GM12878 (cell line): ENCODE results near the gene ALAS1. TPM values are rescaled to one million over a fixed set of nuclear protein-coding genes. Genes with fewer than 3 reads are reported as not detected.

Experiments
- ATAC-seq: fragments of 200-7000 bp; cut with Tn5 transposase; 3 replicates; pipeline ENCODE4 v1.9.1; 2020; ENCODE audit warnings: mild to moderate bottlenecking, moderate library complexity
- BruUV-seq: library from RNA; stranded (reverse); fragments of 400-500 nt; replicated peaks from 2 replicates; lab custom pipeline; 2021; lab: Mats Ljungman, UMichigan
- CTCF ChIA-PET: fragments of 300-600 bp; sonication (Branson Sonifier 250); formaldehyde crosslinking; extraction: SDS; loops from one replicate; lab custom pipeline; 2021; ENCODE audit warnings: inconsistent platforms; lab: Yijun Ruan, JAX
- POLR2A ChIA-PET: fragments of 350-600 bp; formaldehyde crosslinking; extraction: SDS; loops from one replicate; lab custom pipeline; 2021; ENCODE audit warnings: inconsistent platforms; lab: Charles Lee
- RAD21 ChIA-PET: fragments of 300-600 bp; sonication (Branson Sonifier 250); formaldehyde crosslinking; loops from one replicate; lab custom pipeline; 2023; ENCODE audit warnings: antibody characterized with exemption; ENCODE audit not compliant: unreplicated experiment; lab: Charles Lee
- SMC1A ChIA-PET: fragments of 300-600 bp; sonication (Branson Sonifier 250); formaldehyde crosslinking; loops from one replicate; lab custom pipeline; 2023; ENCODE audit not compliant: unreplicated experiment, uncharacterized antibody; lab: Charles Lee
- DNase-seq: peaks from one replicate; pipeline ENCODE4 v3.0.0-alpha.2; 2011; ENCODE audit warnings: low read depth, low spot score
- FAIRE-seq: peaks from 3 replicates; lab custom pipeline; 2011; peaks lifted over from hg19 to GRCh38; lab: Jason Lieb, UNC
- H2AFZ ChIP-seq: 2 replicates; pipeline ENCODE4 v1.6.0; 2011; ENCODE audit warnings: low read depth, low read length, control low read depth; ENCODE audit not compliant: control insufficient read depth
- H3K27ac ChIP-seq: 2 replicates; pipeline ENCODE4 v1.5.1; 2011; ENCODE audit warnings: control low read depth; ENCODE audit not compliant: control insufficient read depth, insufficient read depth
- H3K27me3 ChIP-seq, 2 experiments: replicated peaks in 1 of 2; 2 replicates each; pipeline versions ENCODE4 v1.6.0 to v1.6.1; 2011; ENCODE audit warnings: low read length in 1 of 2; ENCODE audit not compliant: control insufficient read depth in 2 of 2, insufficient read depth in 2 of 2
- H3K36me3 ChIP-seq, 2 experiments: 2 replicates each; pipeline ENCODE4 v1.5.1; 2011; ENCODE audit warnings: low read length in 1 of 2; ENCODE audit not compliant: control insufficient read depth in 2 of 2, insufficient read depth in 2 of 2
- H3K4me1 ChIP-seq: 2 replicates; pipeline ENCODE4 v1.6.1; 2011; ENCODE audit warnings: mild to moderate bottlenecking, low read length, moderate library complexity, mixed read lengths; ENCODE audit not compliant: control insufficient read depth, insufficient read depth
- H3K4me2 ChIP-seq: 2 replicates; pipeline ENCODE4 v1.6.0; 2011; ENCODE audit warnings: control low read depth; ENCODE audit not compliant: control insufficient read depth, insufficient read depth
- H3K4me3 ChIP-seq: fragments of 200-600 bp; sonication (generic); 2 replicates; pipeline ENCODE4 v1.5.1; 2016
- H3K79me2 ChIP-seq: 2 replicates; pipeline ENCODE4 v1.6.0; 2011; ENCODE audit warnings: low read length; ENCODE audit not compliant: control insufficient read depth, insufficient read depth
- H3K9ac ChIP-seq: 2 replicates; pipeline ENCODE4 v1.8.0; 2011; ENCODE audit warnings: low read length, control low read depth, mixed read lengths; ENCODE audit not compliant: control insufficient read depth, insufficient read depth
- H3K9me3 ChIP-seq: replicated peaks from 3 replicates; pipeline ENCODE4 v1.5.1; 2011; ENCODE audit warnings: mild to moderate bottlenecking, low read length; ENCODE audit not compliant: control insufficient read depth, insufficient read depth
- H4K20me1 ChIP-seq: 2 replicates; pipeline ENCODE4 v1.6.0; 2011; ENCODE audit not compliant: control insufficient read depth, insufficient read depth
- ASH2L ChIP-seq: fragments of 300-600, 200-600 bp; sonication (generic); IDR thresholded peaks from 2 replicates; pipeline ENCODE4 v1.6.1; 2017; ENCODE audit warnings: low read depth, mild to moderate bottlenecking, borderline replicate concordance
- BMI1 ChIP-seq: fragments of 450-650 bp; IDR thresholded peaks from 2 replicates; pipeline ENCODE4 v1.6.1; 2016; ENCODE audit warnings: mild to moderate bottlenecking, moderate library complexity, borderline replicate concordance
- CEBPZ ChIP-seq: fragments of 150-350 bp; IDR thresholded peaks from 2 replicates; pipeline ENCODE4 v1.6.1; 2016; ENCODE audit warnings: low read depth, low read length
- EED ChIP-seq: sonication (generic); IDR thresholded peaks from 2 replicates; pipeline ENCODE4 v1.6.1; 2016; ENCODE audit warnings: antibody characterized with exemption, low read depth
- FOXM1 ChIP-seq: IDR thresholded peaks from 2 replicates; pipeline ENCODE4 v1.6.1; 2012; ENCODE audit warnings: low read depth, mild to moderate bottlenecking, inconsistent platforms, low read length, moderate library complexity
- IKZF1 ChIP-seq: fragments of 450-650 bp; conservative IDR thresholded peaks from 2 replicates; pipeline ENCODE4 v1.6.1; 2017; ENCODE audit warnings: antibody characterized with exemption, mild to moderate bottlenecking
- IRF4 ChIP-seq: IDR thresholded peaks from 2 replicates; pipeline ENCODE4 v1.6.1; 2011; ENCODE audit warnings: low read depth, low read length
- JUND ChIP-seq: IDR thresholded peaks from 2 replicates; pipeline ENCODE4 v1.6.1; 2012; ENCODE audit warnings: low read depth, mild to moderate bottlenecking, low read length, improper control_type of control experiment, moderate library complexity
- NR2C1 ChIP-seq: fragments of 450-650 bp; IDR thresholded peaks from 2 replicates; pipeline ENCODE4 v1.6.1; 2017; ENCODE audit warnings: antibody characterized with exemption, mild to moderate bottlenecking, moderate library complexity
- NR2F1 ChIP-seq: fragments of 450-650 bp; conservative IDR thresholded peaks from 2 replicates; pipeline ENCODE4 v1.6.1; 2017; ENCODE audit warnings: mild to moderate bottlenecking
- PBX3 ChIP-seq: IDR thresholded peaks from 2 replicates; pipeline ENCODE4 v1.6.1; 2011; ENCODE audit warnings: mild to moderate bottlenecking, low read depth, low read length, moderate library complexity; ENCODE audit not compliant: insufficient replicate concordance
- SRF ChIP-seq, 2 experiments: IDR thresholded peaks; 2 replicates each; pipeline ENCODE4 v1.6.1; 2011; ENCODE audit warnings: low read depth in 2 of 2, low read length in 2 of 2, mild to moderate bottlenecking in 1 of 2, moderate library complexity in 1 of 2
- SUPT20H ChIP-seq: IDR thresholded peaks from 2 replicates; pipeline ENCODE4 v1.6.1; 2011; ENCODE audit warnings: low read depth, mild to moderate bottlenecking, low read length, moderate library complexity, borderline replicate concordance; ENCODE audit not compliant: control insufficient read depth
- TAF1 ChIP-seq: IDR thresholded peaks from 2 replicates; pipeline ENCODE4 v1.6.1; 2011; ENCODE audit warnings: mild to moderate bottlenecking, low read depth, low read length, borderline replicate concordance
- TBL1XR1 ChIP-seq: IDR thresholded peaks from 2 replicates; pipeline ENCODE4 v1.6.1; 2012; ENCODE audit warnings: low read depth, low read length, improper control_type of control experiment
- TCF3 ChIP-seq: IDR thresholded peaks from 2 replicates; pipeline ENCODE4 v1.6.1; 2012; ENCODE audit warnings: low read depth, mild to moderate bottlenecking, low read length, borderline replicate concordance; ENCODE audit not compliant: insufficient read depth
- WRNIP1 ChIP-seq: IDR thresholded peaks from 2 replicates; pipeline ENCODE4 v1.6.1; 2011; ENCODE audit warnings: low read depth, low read length, improper control_type of control experiment, borderline replicate concordance
- ZNF207 ChIP-seq: fragments of 450-650 bp; IDR thresholded peaks from 2 replicates; pipeline ENCODE4 v1.6.1; 2014; ENCODE audit warnings: antibody characterized with exemption, mild to moderate bottlenecking, borderline replicate concordance
- WGBS: methylation state at CpG from one replicate; pipeline ENCODE4 v1.1.6; 2016; ENCODE audit warnings: low lambda C conversion rate; ENCODE audit not compliant: insufficient replicate concordance, insufficient coverage; ENCODE audit errors: missing lambda C conversion rate; 5-methylcytosine and 5-hydroxymethylcytosine counted together
- in situ Hi-C: fragments of 300-500 bp; cut with MboI; formaldehyde crosslinking; loops from 9 replicates; pipeline ENCODE4 v1.14.3; 2018; ENCODE audit warnings: mixed read lengths
- intact Hi-C: fragments of 100-400 bp; cut with micrococcal nuclease; formaldehyde crosslinking; loops from one replicate; pipeline ENCODE4 v1.14.2; 2022; ENCODE audit not compliant: unreplicated experiment
- polyA plus RNA-seq, 11 experiments: library from polyadenylated mRNA; depleted of rRNA in 4 of 11; unstranded in 6 of 11; stranded (reverse) in 5 of 11; fragments of >200 nt; fragmentation: Nextera tagmentation in 4 of 11; fragmentation: Illumina TruSeq in 1 of 11; extraction: Ambion mirVana in 4 of 11; extraction: Trizol in 1 of 11; gene quantifications; 1 replicate in 1 of 11; 2 replicates in 10 of 11; pipeline versions ENCODE4 v1.2.1 to v1.2.3, GENCODE V29; 2011 to 2016; ENCODE audit warnings: inconsistent platforms in 2 of 11, missing spikeins in 2 of 11, low read depth in 1 of 11
- total RNA-seq, 4 experiments: library from RNA; depleted of rRNA in 3 of 4; stranded (reverse); fragments of >200 nt in 3 of 4; fragmentation: Illumina TruSeq in 1 of 4; extraction: Trizol in 1 of 4; gene quantifications; 2 replicates each; pipeline versions ENCODE4 v1.2.1 to v1.2.3, GENCODE V29; 2013 to 2021

The ALAS1 gene
- total and polyA plus RNA-seq, 10 of the 15 experiments (the other 5 are each of a cell fraction or from before 2014, with no cell fraction given) = 69.9 to 115 (median 94.1) TPM

GRCh38 chr3:52243791-52244628 lies 46.0 kb downstream of the ALAS1 start:
- SMC1A ChIA-PET = interaction anchor here (1.0 to 7.4 kb wide), 13 partner anchors 9 to 191 kb away, joined by 3 to 62 read pairs (median 6); partner anchors contain the start of genes TLR9 and WDR82
- Histone ChIP-seq H3K27me3 (no peaks in the 10 kb centered on the region), H3K9ac (no peak overlapping the region; the same call in 1 of the 2 replicates), H3K27ac (peak overlapping the region; percentile 67), H3K36me3 (peaks cover 0 to 2% of the 10 kb centered on the region in 2 experiments; a peak in 3 of 4 replicates), H3K9me3 (no peaks in the 10 kb centered on the region; the same call in 2 of the 3 replicates), H2AFZ (peak overlapping the region; percentile 15; the same call in 1 of the 2 replicates), H3K79me2 (peaks cover 13% of the 10 kb centered on the region), H3K4me2 (peak overlapping the region; percentile 100), H4K20me1 (no peaks in the 10 kb centered on the region), H3K4me1 (peaks cover 56% of the 10 kb centered on the region), H3K4me3 (peak overlapping the region; percentile 89; the same call in 1 of the 2 replicates)
- POLR2A ChIA-PET = interaction anchor here (0.5 to 6.8 kb wide), 13 partner anchors 9 to 1582 kb away, joined by 3 to 49 read pairs (median 4); partner anchors contain the start of genes TLR9 and WDR82
- WGBS = 2% methylated on average over 9 of the region's 9 CpGs
- DNase-seq = peak; percentile 85
- peak; percentile 79 for FAIRE-seq
- intact Hi-C loops = loop anchor here (2.0 kb wide), 1 partner anchor 35 kb away; the partner anchor contains the start of gene WDR82
- CTCF ChIA-PET = interaction anchor here (1.7 to 7.5 kb wide), 7 partner anchors 9 to 95 kb away, joined by 5 to 87 read pairs (median 8); partner anchors contain the start of genes TLR9 and WDR82
- BruUV-seq = no TSS peak
- in situ Hi-C loops = no loop called here
- RAD21 ChIA-PET = interaction anchor here (1.0 to 2.8 kb wide), 7 partner anchors 9 to 39 kb away, joined by 4 to 14 read pairs (median 6); partner anchors contain the start of genes TLR9 and WDR82
- ATAC-seq = peak; percentile 73
- TF ChIP-seq ASH2L (no peak), FOXM1 (no peak), JUND (peak; percentile 57; the same call in 1 of the 2 replicates), PBX3 (peak; percentile 30), TCF3 (0 out of 2 replicates have a peak, but pooled peaks have one; percentile 33), EED (peak; percentile 99), IKZF1 (peak; percentile 93), NR2F1 (peak; percentile 7; the same call in 1 of the 2 replicates), IRF4 (peak; percentile 92), SUPT20H (no peak), ZNF207 (no peak), SRF (IDR thresholded peaks at IDR 0.05; ENCODE audit: low read depth in 2 of 2, low read length in 2 of 2) (peak in 1 of 2 experiments; percentile 66; a peak in 2 of 4 replicates), WRNIP1 (no peak), NR2C1 (no peak), TBL1XR1 (no peak), CEBPZ (no peak), BMI1 (peak; percentile 38; the same call in 1 of the 2 replicates), TAF1 (peak; percentile 35; the same call in 1 of the 2 replicates)
